ENCODE results near the gene RBBP8.

- no peak for TF ChIP-seq EZH2phosphoT487 (conservative IDR thresholded peaks at IDR 0.05; ENCODE audit: low read length)
- TF ChIP-seq CTCF (IDR thresholded peaks at IDR 0.05; ENCODE audit: insufficient read depth, low read length, poor library complexity, severe bottlenecking) = no peak
Measured at GRCh38 chr18:22952525-22952924, 19.4 kb downstream of the RBBP8 start.
